ENCODE results near the gene HECTD4. TPM values are rescaled to one million over a fixed set of nuclear protein-coding genes. Genes with fewer than 3 reads are reported as not detected.

The HECTD4 gene
- total RNA-seq, 1 donor from 2014 or later = 63.3 TPM

DNA sequence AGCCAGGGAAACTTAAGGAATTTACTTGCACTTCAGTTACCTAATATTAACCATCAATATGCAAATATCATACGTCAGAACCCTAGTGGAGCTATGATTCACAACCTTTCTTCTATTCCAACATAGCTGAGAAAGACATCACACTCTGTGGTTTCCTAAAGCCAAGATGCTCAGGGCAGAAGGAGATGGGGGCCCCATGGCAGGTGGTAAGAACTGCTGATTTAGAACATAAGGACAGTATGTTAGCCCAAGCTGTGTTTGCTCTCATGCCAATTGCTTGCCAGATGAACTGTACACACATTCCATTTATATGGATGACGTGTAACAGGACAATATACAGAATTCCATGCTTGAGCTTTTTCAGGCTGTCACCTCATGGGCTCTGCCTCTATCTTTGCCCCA lies 34.6 kb downstream of the HECTD4 start:
- no peak overlapping the region for H3K27ac Mint-ChIP-seq (ENCODE audit: unreplicated experiment)
- DNase-seq (ENCODE audit: extremely low spot score, unreplicated experiment) = no peak
- peaks cover 54% of the 10 kb centered on the region for H3K4me1 Mint-ChIP-seq (ENCODE audit: unreplicated experiment)
- H3K36me3 Mint-ChIP-seq (ENCODE audit: unreplicated experiment) = no peaks in the 10 kb centered on the region
- TF ChIP-seq, protein P1, sequence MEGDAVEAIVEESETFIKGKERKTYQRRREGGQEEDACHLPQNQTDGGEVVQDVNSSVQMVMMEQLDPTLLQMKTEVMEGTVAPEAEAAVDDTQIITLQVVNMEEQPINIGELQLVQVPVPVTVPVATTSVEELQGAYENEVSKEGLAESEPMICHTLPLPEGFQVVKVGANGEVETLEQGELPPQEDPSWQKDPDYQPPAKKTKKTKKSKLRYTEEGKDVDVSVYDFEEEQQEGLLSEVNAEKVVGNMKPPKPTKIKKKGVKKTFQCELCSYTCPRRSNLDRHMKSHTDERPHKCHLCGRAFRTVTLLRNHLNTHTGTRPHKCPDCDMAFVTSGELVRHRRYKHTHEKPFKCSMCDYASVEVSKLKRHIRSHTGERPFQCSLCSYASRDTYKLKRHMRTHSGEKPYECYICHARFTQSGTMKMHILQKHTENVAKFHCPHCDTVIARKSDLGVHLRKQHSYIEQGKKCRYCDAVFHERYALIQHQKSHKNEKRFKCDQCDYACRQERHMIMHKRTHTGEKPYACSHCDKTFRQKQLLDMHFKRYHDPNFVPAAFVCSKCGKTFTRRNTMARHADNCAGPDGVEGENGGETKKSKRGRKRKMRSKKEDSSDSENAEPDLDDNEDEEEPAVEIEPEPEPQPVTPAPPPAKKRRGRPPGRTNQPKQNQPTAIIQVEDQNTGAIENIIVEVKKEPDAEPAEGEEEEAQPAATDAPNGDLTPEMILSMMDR (IDR thresholded peaks at IDR 0.05) = no peak
- H3K27me3 Mint-ChIP-seq (ENCODE audit: unreplicated experiment) = no peaks in the 10 kb centered on the region
- H3K9me3 Mint-ChIP-seq (ENCODE audit: unreplicated experiment) = no peaks in the 10 kb centered on the region
- no peak overlapping the region for H3K4me3 Mint-ChIP-seq (ENCODE audit: unreplicated experiment)

DNA sequence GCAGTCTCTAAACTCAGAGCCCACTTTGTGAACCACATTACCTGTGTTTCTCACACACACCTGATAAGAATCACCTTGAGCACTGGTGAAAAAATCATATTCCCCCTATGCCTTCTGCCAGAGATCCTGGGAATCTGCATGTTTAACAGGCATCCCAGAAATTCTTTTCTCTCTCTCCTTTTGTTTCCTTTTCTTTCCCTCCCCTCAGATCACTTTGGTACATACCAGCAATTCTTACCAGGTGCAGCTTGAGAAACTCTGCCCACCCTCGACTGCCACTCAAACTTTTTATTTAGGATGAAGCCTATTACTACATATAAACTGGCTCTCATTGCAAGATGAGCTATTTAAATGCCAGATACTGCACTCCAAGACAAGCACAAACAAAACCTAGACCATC lies 36.0 kb downstream of the HECTD4 start:
- no peak overlapping the region for H3K4me3 Mint-ChIP-seq (ENCODE audit: unreplicated experiment)

DNA sequence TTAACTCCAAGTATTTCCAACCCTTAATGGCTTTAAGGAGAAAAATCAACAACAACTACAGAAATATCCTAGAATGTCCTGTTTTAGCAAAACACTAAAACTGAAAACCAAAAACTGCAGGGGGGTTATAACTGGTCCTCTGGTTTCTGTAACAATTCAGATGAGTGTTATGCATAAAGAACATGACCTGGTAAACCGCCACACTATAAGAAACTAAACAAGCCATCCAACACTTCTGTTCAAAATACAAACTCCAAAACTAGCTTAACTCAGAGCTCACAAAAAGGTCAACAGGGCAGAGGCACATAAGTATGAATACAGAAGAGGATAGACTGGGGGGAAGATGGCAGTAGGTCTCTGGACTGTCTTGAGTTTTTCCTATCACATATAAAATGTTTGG lies 38.0 kb downstream of the HECTD4 start:
- no peak for DNase-seq (ENCODE audit: extremely low spot score, unreplicated experiment)
- Mint-ChIP-seq H3K4me1 (ENCODE audit: unreplicated experiment) (peaks cover 33% of the 10 kb centered on the region), H3K27me3 (ENCODE audit: unreplicated experiment) (no peaks in the 10 kb centered on the region), H3K4me3 (ENCODE audit: unreplicated experiment) (no peak overlapping the region), H3K9me3 (ENCODE audit: unreplicated experiment) (no peaks in the 10 kb centered on the region), H3K27ac (ENCODE audit: unreplicated experiment) (no peak overlapping the region), H3K36me3 (ENCODE audit: unreplicated experiment) (no peaks in the 10 kb centered on the region)
- TF ChIP-seq, protein P1 (IDR thresholded peaks at IDR 0.05) = no peak

More for the DNA sequence above, 36.0 kb downstream of the HECTD4 start:
- TF ChIP-seq, protein P1 (IDR thresholded peaks at IDR 0.05) = no peak
- Mint-ChIP-seq H3K4me1 (ENCODE audit: unreplicated experiment) (peaks cover 51% of the 10 kb centered on the region), H3K27ac (ENCODE audit: unreplicated experiment) (no peak overlapping the region), H3K36me3 (ENCODE audit: unreplicated experiment) (no peaks in the 10 kb centered on the region), H3K27me3 (ENCODE audit: unreplicated experiment) (no peaks in the 10 kb centered on the region), H3K9me3 (ENCODE audit: unreplicated experiment) (no peaks in the 10 kb centered on the region)
- no peak for DNase-seq (ENCODE audit: extremely low spot score, unreplicated experiment)

DNA sequence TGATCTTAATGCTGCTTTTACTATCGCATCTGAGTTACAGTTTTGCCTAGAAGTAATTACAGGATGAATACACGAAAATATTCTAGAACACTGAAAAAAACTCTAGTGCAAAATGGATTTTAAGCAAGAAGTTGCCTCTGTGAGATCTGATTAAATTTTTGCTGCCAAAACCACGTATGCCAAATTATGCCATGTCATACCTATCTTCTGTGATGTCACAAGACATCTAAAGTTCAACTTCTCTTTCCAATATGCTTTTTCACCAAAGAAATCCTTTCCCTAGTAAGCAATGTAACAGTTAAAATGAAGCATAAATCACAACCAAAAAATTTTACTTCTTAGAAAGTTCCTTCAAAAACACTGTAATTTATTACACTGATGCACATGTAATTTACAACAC lies 39.6 kb downstream of the HECTD4 start:
- Mint-ChIP-seq H3K9me3 (ENCODE audit: unreplicated experiment) (peaks cover 4% of the 10 kb centered on the region), H3K4me3 (ENCODE audit: unreplicated experiment) (no peak overlapping the region), H3K27me3 (ENCODE audit: unreplicated experiment) (no peaks in the 10 kb centered on the region)

DNA sequence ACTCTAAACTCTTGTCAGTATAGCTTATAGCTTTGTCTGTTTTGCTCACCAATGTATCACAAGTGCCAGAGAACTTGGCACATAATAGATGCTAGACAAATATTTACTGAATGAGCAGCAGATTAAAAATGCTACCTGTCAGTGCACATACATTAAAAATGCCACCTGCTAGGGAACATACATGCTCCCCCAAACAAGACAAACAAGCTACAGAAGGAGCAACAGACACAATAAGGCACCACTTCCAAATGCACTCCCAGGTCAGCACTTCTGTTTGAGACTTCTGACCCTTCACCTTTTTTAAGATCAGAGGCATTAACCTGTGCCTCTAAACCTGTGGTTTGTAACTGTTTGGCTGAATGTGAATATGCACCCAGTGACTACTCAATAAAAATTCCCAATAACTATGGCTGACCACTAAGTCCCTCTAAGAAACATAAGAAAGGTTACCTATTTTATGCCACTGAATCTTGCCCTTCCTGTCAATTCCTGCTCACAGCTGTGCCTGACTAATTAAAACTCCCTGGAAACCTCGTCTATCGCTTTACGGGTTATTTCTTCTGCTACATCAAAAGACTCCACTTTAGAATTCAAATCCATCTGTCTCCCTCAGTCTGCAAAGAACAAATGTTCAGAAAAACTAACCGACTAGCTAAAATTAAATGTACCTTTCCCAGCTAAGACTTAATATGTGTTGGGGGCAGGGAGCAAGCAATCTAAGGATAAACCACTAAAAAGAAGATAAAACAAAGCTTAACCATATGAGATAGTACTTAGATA lies 41.0 kb downstream of the HECTD4 start:
- Mint-ChIP-seq H3K9me3 (ENCODE audit: unreplicated experiment) (peaks cover 4% of the 10 kb centered on the region), H3K27me3 (ENCODE audit: unreplicated experiment) (no peaks in the 10 kb centered on the region), H3K4me3 (ENCODE audit: unreplicated experiment) (no peak overlapping the region), H3K36me3 (ENCODE audit: unreplicated experiment) (peaks cover 4% of the 10 kb centered on the region), H3K4me1 (ENCODE audit: unreplicated experiment) (peaks cover 15% of the 10 kb centered on the region), H3K27ac (ENCODE audit: unreplicated experiment) (no peak overlapping the region)
- TF ChIP-seq, protein P1 (IDR thresholded peaks at IDR 0.05) = no peak
- no peak for DNase-seq (ENCODE audit: extremely low spot score, unreplicated experiment)

More for the DNA sequence above, 39.6 kb downstream of the HECTD4 start:
- H3K27ac Mint-ChIP-seq (ENCODE audit: unreplicated experiment) = no peak overlapping the region
- TF ChIP-seq, protein P1 (IDR thresholded peaks at IDR 0.05) = no peak
- H3K36me3 Mint-ChIP-seq (ENCODE audit: unreplicated experiment) = peaks cover 4% of the 10 kb centered on the region
- DNase-seq (ENCODE audit: extremely low spot score, unreplicated experiment) = no peak
- H3K4me1 Mint-ChIP-seq (ENCODE audit: unreplicated experiment) = peaks cover 24% of the 10 kb centered on the region
